HEK293T (cell line): Measurements from ENCODE around the gene RBM15B.

Experiments
- CTCF ChIA-PET: fragments of 350-600 bp; formaldehyde crosslinking; extraction: SDS; loops from one replicate; lab custom pipeline; 2021; ENCODE audit warnings: antibody characterized with exemption, inconsistent platforms; lab: Yijun Ruan, JAX
- POLR2A ChIA-PET: fragments of 350-600 bp; formaldehyde crosslinking; extraction: SDS; loops from one replicate; lab custom pipeline; 2020; ENCODE audit warnings: antibody characterized with exemption, inconsistent platforms; lab: Yijun Ruan, JAX
- DNase-seq: peaks from one replicate; pipeline ENCODE4 v3.0.0; 2012; ENCODE audit warnings: mixed read lengths; ENCODE audit errors: extremely low spot score
- ARNT ChIP-seq: fragments of 450-650 bp; IDR thresholded peaks from 2 replicates; pipeline ENCODE4 v1.6.1; 2017; ENCODE audit warnings: mild to moderate bottlenecking
- BHLHE40 ChIP-seq: fragments of 450-650 bp; IDR thresholded peaks from 2 replicates; pipeline ENCODE4 v1.6.1; 2016; ENCODE audit warnings: mild to moderate bottlenecking, moderate library complexity, borderline replicate concordance
- CTBP1 ChIP-seq: fragments of 450-650 bp; IDR thresholded peaks from 2 replicates; pipeline ENCODE4 v1.6.1; 2016; ENCODE audit warnings: borderline replicate concordance
- ELF4 ChIP-seq: fragments of 450-650 bp; IDR thresholded peaks from 2 replicates; pipeline ENCODE4 v1.6.1; 2017; ENCODE audit warnings: antibody characterized with exemption
- FOXA1 ChIP-seq: fragments of 450-650 bp; IDR thresholded peaks from 2 replicates; pipeline ENCODE4 v1.6.1; 2016; ENCODE audit warnings: mild to moderate bottlenecking
- FOXK2 ChIP-seq: fragments of 450-650 bp; IDR thresholded peaks from 2 replicates; pipeline ENCODE4 v1.6.1; 2016; ENCODE audit warnings: mild to moderate bottlenecking
- FOXM1 ChIP-seq: fragments of 450-650 bp; IDR thresholded peaks from 2 replicates; pipeline ENCODE4 v1.6.1; 2017; ENCODE audit warnings: mild to moderate bottlenecking, borderline replicate concordance
- HDGF ChIP-seq: fragments of 450-650 bp; IDR thresholded peaks from 2 replicates; pipeline ENCODE4 v1.6.1; 2017; ENCODE audit warnings: antibody characterized with exemption, borderline replicate concordance
- L3MBTL2 ChIP-seq: fragments of 450-650 bp; conservative IDR thresholded peaks from 2 replicates; pipeline ENCODE4 v1.6.1; 2016; ENCODE audit warnings: mild to moderate bottlenecking
- LEF1 ChIP-seq: fragments of 450-650 bp; IDR thresholded peaks from 2 replicates; pipeline ENCODE4 v1.6.1; 2017; ENCODE audit warnings: mild to moderate bottlenecking, borderline replicate concordance
- NFRKB ChIP-seq: fragments of 450-650 bp; IDR thresholded peaks from 2 replicates; pipeline ENCODE4 v1.6.1; 2016; ENCODE audit warnings: mild to moderate bottlenecking, moderate library complexity
- SP1 ChIP-seq: fragments of 450-650 bp; IDR thresholded peaks from 2 replicates; pipeline ENCODE4 v1.6.1; 2017
- SUZ12 ChIP-seq: fragments of 450-650 bp; IDR thresholded peaks from 2 replicates; pipeline ENCODE4 v1.6.1; 2016; ENCODE audit warnings: mild to moderate bottlenecking
- TARDBP ChIP-seq: fragments of 450-650 bp; IDR thresholded peaks from 2 replicates; pipeline ENCODE4 v1.6.1; 2016
- ZNF384 ChIP-seq: fragments of 450-650 bp; IDR thresholded peaks from 2 replicates; pipeline ENCODE4 v1.6.1; 2016
- TF ChIP-seq, protein P1 (sequence below): fragments of 450-650 bp; IDR thresholded peaks from 2 replicates; pipeline ENCODE4 v1.6.1; 2016

RBM15B gene

GRCh38 chr3:51408813-51409212 is 17.7 kb downstream of the RBM15B start:
- TF ChIP-seq L3MBTL2 (no peak), ELF4 (no peak), CTBP1 (no peak), ARNT (no peak)
- DNase-seq = no peak
- CTCF ChIA-PET = interaction anchor here (0.8 kb wide), 1 partner anchor 19 kb away, joined by 4 read pairs; no protein-coding TSS in a partner anchor
- POLR2A ChIA-PET = no interaction called here

GRCh38 chr3:51422211-51422610 is 31.1 kb downstream of the RBM15B start:
- POLR2A ChIA-PET = no interaction called here
- TF ChIP-seq BHLHE40 = no peak
- no peak for TF ChIP-seq FOXM1
- TF ChIP-seq, protein P1, sequence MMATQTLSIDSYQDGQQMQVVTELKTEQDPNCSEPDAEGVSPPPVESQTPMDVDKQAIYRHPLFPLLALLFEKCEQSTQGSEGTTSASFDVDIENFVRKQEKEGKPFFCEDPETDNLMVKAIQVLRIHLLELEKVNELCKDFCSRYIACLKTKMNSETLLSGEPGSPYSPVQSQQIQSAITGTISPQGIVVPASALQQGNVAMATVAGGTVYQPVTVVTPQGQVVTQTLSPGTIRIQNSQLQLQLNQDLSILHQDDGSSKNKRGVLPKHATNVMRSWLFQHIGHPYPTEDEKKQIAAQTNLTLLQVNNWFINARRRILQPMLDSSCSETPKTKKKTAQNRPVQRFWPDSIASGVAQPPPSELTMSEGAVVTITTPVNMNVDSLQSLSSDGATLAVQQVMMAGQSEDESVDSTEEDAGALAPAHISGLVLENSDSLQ = no peak
- TF ChIP-seq ZNF384 = no peak
- TF ChIP-seq ELF4 = no peak
- DNase-seq = no peak
- CTCF ChIA-PET = no interaction called here

- POLR2A ChIA-PET = interaction anchor here (0.9 kb wide), 1 partner anchor 42 kb away, joined by 3 read pairs; the partner anchor contains the start of gene MANF
- TF ChIP-seq SUZ12 (no peak), HDGF (no peak), LEF1 (no peak), TARDBP (no peak), BHLHE40 (no peak), ZNF384 (no peak), CTBP1 (no peak), FOXK2 (no peak), L3MBTL2 (no peak)
- TF ChIP-seq, protein P1 = no peak
- no peak for DNase-seq
- CTCF ChIA-PET = no interaction called here
Observed at GRCh38 chr3:51426921-51427320, 35.8 kb downstream of the RBM15B start.

- DNase-seq = no peak
- TF ChIP-seq BHLHE40 = no peak
- TF ChIP-seq SUZ12 = no peak
- TF ChIP-seq ARNT = no peak
- no peak for TF ChIP-seq ZNF384
- no peak for TF ChIP-seq NFRKB
- CTCF ChIA-PET = interaction anchor here (0.6 kb wide), 1 partner anchor 795 kb away, joined by 4 read pairs; no protein-coding TSS in a partner anchor
- POLR2A ChIA-PET = no interaction called here
Observed at GRCh38 chr3:51429138-51429537, 38.1 kb downstream of the RBM15B start.

DNA sequence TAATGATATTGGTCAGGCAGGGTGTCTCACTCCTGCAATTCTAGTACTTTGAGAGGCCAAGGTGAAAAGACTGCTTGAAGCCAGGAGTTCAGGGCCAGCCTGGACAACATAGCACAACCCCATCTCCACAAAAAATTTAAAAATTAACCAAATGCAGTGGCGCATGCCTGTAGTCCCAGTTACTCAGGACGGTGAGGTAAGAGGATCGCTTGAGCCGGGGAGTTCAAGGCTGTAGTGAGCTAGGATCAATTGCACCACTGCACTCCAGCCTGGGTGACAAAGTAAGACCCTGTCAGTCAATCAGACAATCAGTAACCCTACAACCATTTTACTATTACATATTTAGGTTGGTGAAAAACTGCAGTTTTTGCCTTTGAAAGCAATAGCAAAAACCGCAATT is 43.0 kb downstream of the RBM15B start:
- CTCF ChIA-PET = interaction anchor here (0.7 to 1.8 kb wide), 7 partner anchors 9 to 818 kb away, joined by 3 to 7 read pairs (median 4); partner anchors contain the start of gene MAPKAPK3
- no peak for DNase-seq
- TF ChIP-seq, protein P1 = no peak
- POLR2A ChIA-PET = no interaction called here

- POLR2A ChIA-PET = no interaction called here
- DNase-seq = peak; percentile 64
- CTCF ChIA-PET = interaction anchor here (0.5 to 1.8 kb wide), 9 partner anchors 8 to 819 kb away, joined by 3 to 7 read pairs (median 4); partner anchors contain the start of gene MAPKAPK3
- no peak for TF ChIP-seq FOXM1
- no peak for TF ChIP-seq L3MBTL2
- no peak for TF ChIP-seq ARNT
- TF ChIP-seq CTBP1 = no peak
- no peak for TF ChIP-seq BHLHE40
- no peak for TF ChIP-seq FOXK2
- TF ChIP-seq, protein P1 = no peak
- TF ChIP-seq SP1 = no peak
- no peak for TF ChIP-seq ELF4
- no peak for TF ChIP-seq ZNF384
- TF ChIP-seq TARDBP = no peak
- TF ChIP-seq NFRKB = no peak
- no peak for TF ChIP-seq LEF1
- no peak for TF ChIP-seq HDGF
- no peak for TF ChIP-seq FOXA1
- no peak for TF ChIP-seq SUZ12
Observed at GRCh38 chr3:51434746-51435327, 43.8 kb downstream of the RBM15B start.
